Neural progenitor cell (in vitro differentiated cells): Measurements from ENCODE around the gene ALAD. TPM values are rescaled to one million over a fixed set of nuclear protein-coding genes. Genes with fewer than 3 reads are reported as not detected.

ENCODE experiments used
- DNase-seq: peaks from one replicate; pipeline ENCODE4 v3.0.0-alpha.2; 2016; ENCODE audit warnings: low spot score
- H2AFZ ChIP-seq: fragments of 200-600 bp; sonication (generic); replicated peaks from 2 replicates; pipeline ENCODE4 v1.6.1; 2016; ENCODE audit warnings: antibody characterized with exemption
- H3F3A ChIP-seq: fragments of 200-600 bp; sonication (generic); 2 replicates; pipeline ENCODE4 v1.6.1; 2016; ENCODE audit warnings: antibody characterized with exemption, low read depth
- H3K27ac ChIP-seq: fragments of 200-600 bp; sonication (generic); 2 replicates; pipeline ENCODE4 v1.5.1; 2016; ENCODE audit warnings: mild to moderate bottlenecking
- H3K27me3 ChIP-seq: fragments of 200-600 bp; sonication (generic); 2 replicates; pipeline ENCODE4 v1.6.1; 2016; ENCODE audit warnings: mild to moderate bottlenecking, moderate library complexity
- H3K36me3 ChIP-seq: fragments of 200-600 bp; sonication (generic); 2 replicates; pipeline ENCODE4 v1.5.1; 2016
- H3K4me1 ChIP-seq: fragments of 200-600 bp; sonication (generic); 2 replicates; pipeline ENCODE4 v1.6.1; 2016; ENCODE audit warnings: mixed run types
- H3K4me2 ChIP-seq: fragments of 200-600 bp; sonication (generic); 2 replicates; pipeline ENCODE4 v1.6.1; 2016
- H3K4me3 ChIP-seq: fragments of 200-600 bp; sonication (generic); 2 replicates; pipeline ENCODE4 v1.5.1; 2016
- H3K79me2 ChIP-seq: fragments of 200-600 bp; sonication (generic); 2 replicates; pipeline ENCODE4 v1.6.1; 2016; ENCODE audit warnings: low read depth
- H3K9ac ChIP-seq: fragments of 200-600 bp; sonication (generic); 2 replicates; pipeline ENCODE4 v1.6.1; 2016
- H3K9me3 ChIP-seq: fragments of 200-600 bp; sonication (generic); 2 replicates; pipeline ENCODE4 v1.5.1; 2016; ENCODE audit warnings: low read depth
- H4K20me1 ChIP-seq: fragments of 200-600 bp; sonication (generic); 2 replicates; pipeline ENCODE4 v1.6.1; 2016; ENCODE audit warnings: low read depth
- H3K27ac Mint-ChIP-seq: 3 replicates; pipeline ENCODE4 v1.8.0; 2021; ENCODE audit warnings: mixed read lengths
- H3K27me3 Mint-ChIP-seq: 2 replicates; pipeline ENCODE4 v1.8.0; 2022; ENCODE audit warnings: low read depth, mild to moderate bottlenecking, inconsistent platforms, moderate library complexity, mixed read lengths; ENCODE audit not compliant: insufficient read depth
- H3K36me3 Mint-ChIP-seq: 3 replicates; pipeline ENCODE4 v1.8.0; 2021; ENCODE audit warnings: mixed read lengths
- H3K4me1 Mint-ChIP-seq: 3 replicates; pipeline ENCODE4 v1.8.0; 2021; ENCODE audit warnings: mixed read lengths
- H3K4me3 Mint-ChIP-seq: 3 replicates; pipeline ENCODE4 v1.8.0; 2021; ENCODE audit warnings: mild to moderate bottlenecking, moderate library complexity, mixed read lengths
- H3K9me3 Mint-ChIP-seq: 3 replicates; pipeline ENCODE4 v1.8.0; 2020; ENCODE audit warnings: mixed read lengths
- CTCF ChIP-seq: fragments of 200-600 bp; sonication (generic); IDR thresholded peaks from 2 replicates; pipeline ENCODE4 v1.5.1; 2017; ENCODE audit warnings: antibody characterized with exemption, mild to moderate bottlenecking
- EZH2 ChIP-seq: fragments of 200-600 bp; sonication (generic); IDR thresholded peaks from 2 replicates; pipeline ENCODE4 v1.6.1; 2017; ENCODE audit warnings: antibody characterized with exemption, mild to moderate bottlenecking, moderate library complexity
- EZH2phosphoT487 ChIP-seq: fragments of 200-600 bp; sonication (generic); IDR thresholded peaks from 2 replicates; pipeline ENCODE4 v1.6.1; 2017; ENCODE audit warnings: antibody characterized with exemption
- total RNA-seq: library from RNA; depleted of rRNA; stranded (reverse); fragments of >200 nt; gene quantifications from 2 replicates; pipeline ENCODE4 v1.2.3, GENCODE V29; 2015; ENCODE audit warnings: low replicate concordance

Gene ALAD
- total RNA-seq, 1 donor from 2014 or later, result 17.4 TPM

- H3K27ac Mint-ChIP-seq, result no peak overlapping the region
- H3K4me1 ChIP-seq, result no peaks in the 10 kb centered on the region
- no peaks in the 10 kb centered on the region for H3F3A ChIP-seq
- H3K4me3 Mint-ChIP-seq, result no peak overlapping the region
- TF ChIP-seq CTCF (no peak), EZH2phosphoT487 (no peak), EZH2 (no peak)
- H3K27ac ChIP-seq, result no peak overlapping the region
- no peaks in the 10 kb centered on the region for H4K20me1 ChIP-seq
- DNase-seq, result no peak
- H3K9me3 Mint-ChIP-seq, result peaks cover 3% of the 10 kb centered on the region
- no peaks in the 10 kb centered on the region for H3K9me3 ChIP-seq
- peaks cover 27% of the 10 kb centered on the region for H3K27me3 Mint-ChIP-seq
- peaks cover 9% of the 10 kb centered on the region for H3K27me3 ChIP-seq
- no peak overlapping the region for H3K4me2 ChIP-seq
- H2AFZ ChIP-seq, result no peak overlapping the region
- no peak overlapping the region for H3K4me3 ChIP-seq
- H3K9ac ChIP-seq, result no peak overlapping the region
- H3K4me1 Mint-ChIP-seq, result peaks cover 7% of the 10 kb centered on the region
- H3K36me3 Mint-ChIP-seq, result no peaks in the 10 kb centered on the region
- no peaks in the 10 kb centered on the region for H3K36me3 ChIP-seq
- no peaks in the 10 kb centered on the region for H3K79me2 ChIP-seq
Observed at GRCh38 chr9:113356686-113357292, 44.3 kb downstream of the ALAD start.

- Mint-ChIP-seq H3K9me3 (peaks cover under 1% of the 10 kb centered on the region), H3K27me3 (peaks cover 42% of the 10 kb centered on the region), H3K27ac (no peak overlapping the region), H3K4me3 (no peak overlapping the region), H3K36me3 (no peaks in the 10 kb centered on the region), H3K4me1 (peaks cover 2% of the 10 kb centered on the region)
- H3K79me2 ChIP-seq, result no peaks in the 10 kb centered on the region
- H3K4me3 ChIP-seq, result no peak overlapping the region
- TF ChIP-seq EZH2phosphoT487, result no peak
- peak; percentile 36 for TF ChIP-seq CTCF
- H3K4me1 ChIP-seq, result peaks cover 4% of the 10 kb centered on the region
- H3K4me2 ChIP-seq, result no peak overlapping the region
- H3K9me3 ChIP-seq, result no peaks in the 10 kb centered on the region
- DNase-seq, result peak; percentile 29
- H3K9ac ChIP-seq, result no peak overlapping the region
- H2AFZ ChIP-seq, result no peak overlapping the region
- H4K20me1 ChIP-seq, result peaks cover 4% of the 10 kb centered on the region
- peaks cover 26% of the 10 kb centered on the region for H3K27me3 ChIP-seq
- no peak overlapping the region for H3K27ac ChIP-seq
- no peaks in the 10 kb centered on the region for H3F3A ChIP-seq
- no peaks in the 10 kb centered on the region for H3K36me3 ChIP-seq
Observed at GRCh38 chr9:113355040-113355596, 46.0 kb downstream of the ALAD start.

DNA sequence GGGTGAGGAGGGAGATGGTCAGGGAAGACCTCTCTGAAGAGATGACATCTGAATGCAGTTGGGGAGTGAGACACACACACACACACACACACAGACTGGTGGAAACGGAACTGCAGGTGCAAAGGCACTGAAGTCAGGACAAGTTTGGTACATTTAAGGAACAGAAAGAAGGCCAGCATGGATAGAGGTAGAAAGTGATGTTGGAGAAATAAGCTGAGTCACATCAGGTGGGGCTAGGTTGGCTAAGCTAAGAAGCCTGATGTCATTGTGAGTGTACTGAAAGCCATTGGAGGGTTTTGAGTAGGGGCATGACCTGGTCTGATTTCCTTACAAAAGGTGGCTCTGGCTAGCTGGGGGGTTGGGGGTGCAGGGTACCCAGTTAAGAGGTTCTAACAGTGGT is 48.7 kb downstream of the ALAD start:
- Histone ChIP-seq H3K27ac (no peak overlapping the region), H3K4me2 (no peak overlapping the region), H3K4me3 (no peak overlapping the region), H3K79me2 (no peaks in the 10 kb centered on the region), H3K27me3 (peaks cover 53% of the 10 kb centered on the region), H3K9ac (no peak overlapping the region), H3K36me3 (no peaks in the 10 kb centered on the region), H3K9me3 (no peaks in the 10 kb centered on the region), H2AFZ (no peak overlapping the region), H3F3A (no peaks in the 10 kb centered on the region), H3K4me1 (peaks cover 7% of the 10 kb centered on the region), H4K20me1 (peaks cover 5% of the 10 kb centered on the region)
- Mint-ChIP-seq H3K4me3 (no peak overlapping the region), H3K27ac (no peak overlapping the region), H3K9me3 (no peaks in the 10 kb centered on the region), H3K4me1 (peaks cover 8% of the 10 kb centered on the region), H3K27me3 (peaks cover 61% of the 10 kb centered on the region), H3K36me3 (no peaks in the 10 kb centered on the region)
- DNase-seq, result no peak
- TF ChIP-seq CTCF (no peak), EZH2phosphoT487 (no peak)
